Astrocyte (in vitro differentiated cells and primary cell): ENCODE measurements around the gene TLCD1. TPM values are rescaled to one million over a fixed set of nuclear protein-coding genes. Genes with fewer than 3 reads are reported as not detected.

ENCODE experiments used
- DNase-seq: peaks from one replicate; pipeline ENCODE4 v3.0.0-alpha.2; 2010; ENCODE audit warnings: low read depth
- FAIRE-seq: peaks from 2 replicates; lab custom pipeline; 2011; peaks lifted over from hg19 to GRCh38; lab: Jason Lieb, UNC
- H2AFZ ChIP-seq: 2 replicates; pipeline ENCODE4 v1.6.0; 2012; ENCODE audit warnings: low read depth, low read length, inconsistent platforms
- H3K27ac ChIP-seq: 2 replicates; pipeline ENCODE4 v1.5.1; 2011; ENCODE audit warnings: low read depth, low read length, inconsistent platforms
- H3K27me3 ChIP-seq: 2 replicates; pipeline ENCODE4 v1.6.0; 2011; ENCODE audit warnings: low read length, inconsistent platforms; ENCODE audit not compliant: insufficient read depth
- H3K36me3 ChIP-seq: 2 replicates; pipeline ENCODE4 v1.5.1; 2011; ENCODE audit warnings: low read length, inconsistent platforms; ENCODE audit not compliant: insufficient read depth
- H3K4me1 ChIP-seq: 2 replicates; pipeline ENCODE4 v1.5.1; 2011; ENCODE audit warnings: low read length, inconsistent platforms; ENCODE audit not compliant: insufficient read depth
- H3K4me2 ChIP-seq: 2 replicates; pipeline ENCODE4 v1.6.0; 2012; ENCODE audit warnings: low read length, inconsistent platforms
- H3K4me3 ChIP-seq: 2 replicates; pipeline ENCODE4 v1.5.1; 2011; ENCODE audit warnings: low read depth, mild to moderate bottlenecking, low read length, inconsistent platforms; ENCODE audit not compliant: insufficient read depth
- H3K79me2 ChIP-seq: 2 replicates; pipeline ENCODE4 v1.6.0; 2012; ENCODE audit warnings: mild to moderate bottlenecking, low read length, inconsistent platforms; ENCODE audit not compliant: insufficient read depth
- H3K9ac ChIP-seq: 2 replicates; pipeline ENCODE4 v1.6.0; 2012; ENCODE audit warnings: mild to moderate bottlenecking, low read length, inconsistent platforms
- H3K9me3 ChIP-seq: 2 replicates; pipeline ENCODE4 v1.5.1; 2012; ENCODE audit warnings: low read depth, mild to moderate bottlenecking, low read length, inconsistent platforms; ENCODE audit not compliant: insufficient read depth
- H4K20me1 ChIP-seq: 2 replicates; pipeline ENCODE4 v1.6.0; 2012; ENCODE audit warnings: low read length, inconsistent platforms; ENCODE audit not compliant: insufficient read depth
- H3K27ac Mint-ChIP-seq: one replicate; pipeline ENCODE4 v1.8.0; 2021; ENCODE audit warnings: mild to moderate bottlenecking, mixed read lengths; ENCODE audit not compliant: unreplicated experiment
- H3K27me3 Mint-ChIP-seq: one replicate; pipeline ENCODE4 v1.8.0; 2021; ENCODE audit warnings: low read depth, mixed read lengths; ENCODE audit not compliant: unreplicated experiment
- H3K36me3 Mint-ChIP-seq: one replicate; pipeline ENCODE4 v1.8.0; 2021; ENCODE audit warnings: low read depth, mixed read lengths; ENCODE audit not compliant: unreplicated experiment
- H3K4me1 Mint-ChIP-seq: one replicate; pipeline ENCODE4 v1.8.0; 2021; ENCODE audit warnings: low read depth, mixed read lengths; ENCODE audit not compliant: unreplicated experiment
- H3K4me3 Mint-ChIP-seq: one replicate; pipeline ENCODE4 v1.8.0; 2021; ENCODE audit warnings: mild to moderate bottlenecking, moderate library complexity, mixed read lengths; ENCODE audit not compliant: unreplicated experiment
- H3K9me3 Mint-ChIP-seq: one replicate; pipeline ENCODE4 v1.8.0; 2021; ENCODE audit warnings: mild to moderate bottlenecking, mixed read lengths; ENCODE audit not compliant: unreplicated experiment
- CTCF ChIP-seq: IDR thresholded peaks from 2 replicates; pipeline ENCODE4 v1.5.1; 2011; ENCODE audit warnings: low read depth, mild to moderate bottlenecking, inconsistent platforms, low read length, moderate library complexity; ENCODE audit not compliant: insufficient read depth
- EZH2 ChIP-seq: IDR thresholded peaks from 2 replicates; pipeline ENCODE4 v1.6.1; 2012; ENCODE audit warnings: mild to moderate bottlenecking, low read length, inconsistent platforms; ENCODE audit not compliant: insufficient read depth
- total RNA-seq: library from RNA; stranded (reverse); gene quantifications from 2 replicates; pipeline ENCODE4 v1.2.1, GENCODE V29; 2021

Gene TLCD1
- total RNA-seq, 1 donor from 2014 or later = 25.1 TPM

DNA sequence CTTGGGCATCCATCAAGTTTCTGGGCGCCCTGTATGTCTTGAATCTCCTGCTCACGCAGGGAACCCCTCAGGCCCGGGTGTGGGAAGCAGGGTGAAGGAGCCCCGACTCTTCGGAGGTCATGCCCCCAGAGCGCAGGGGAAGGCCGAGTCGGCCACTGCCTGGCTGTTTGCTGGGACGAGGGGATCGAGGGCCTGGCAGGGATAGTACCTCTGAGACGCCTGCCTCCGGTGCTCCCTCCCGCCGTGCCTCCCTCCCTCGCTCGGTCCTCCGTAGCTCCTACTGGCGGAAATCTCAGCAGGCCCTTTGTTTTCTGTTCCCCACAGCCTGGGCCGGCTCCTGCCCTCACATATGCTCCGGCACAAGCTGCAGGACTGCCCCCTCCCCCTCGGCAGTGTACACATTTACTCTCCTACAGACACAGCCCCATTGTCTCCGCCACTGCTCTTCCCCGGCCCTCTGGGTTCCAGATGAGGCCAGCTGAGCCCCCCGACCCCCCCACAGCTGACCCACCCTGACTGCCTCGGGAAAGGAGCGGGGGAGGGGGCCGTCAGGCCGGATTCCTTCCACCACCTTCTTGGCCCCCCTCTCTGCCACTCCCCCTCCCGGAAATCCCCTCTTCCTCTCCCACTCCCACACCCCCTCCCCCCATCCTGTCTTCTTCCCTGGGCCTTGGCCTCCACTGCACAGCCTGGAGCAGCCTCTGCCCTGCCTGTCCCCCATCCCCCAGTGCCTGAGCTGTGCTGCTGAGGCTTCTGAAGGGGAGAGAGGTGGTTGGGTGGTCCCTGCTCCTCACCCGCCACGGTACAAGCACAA is 19.1 kb upstream of the TLCD1 start:
- Histone ChIP-seq H3K9ac (peak overlapping the region; percentile 92), H2AFZ (no peak overlapping the region), H3K9me3 (peaks cover 3% of the 10 kb centered on the region), H3K4me1 (peaks cover 31% of the 10 kb centered on the region), H3K27me3 (no peaks in the 10 kb centered on the region), H4K20me1 (peaks cover 55% of the 10 kb centered on the region), H3K4me2 (peak overlapping the region; percentile 95), H3K79me2 (peaks cover 54% of the 10 kb centered on the region), H3K36me3 (peaks cover 7% of the 10 kb centered on the region), H3K27ac (peak overlapping the region; percentile 77), H3K4me3 (peak overlapping the region; percentile 85)
- peak overlapping the region; percentile 94 for H3K4me3 Mint-ChIP-seq
- no peak for FAIRE-seq
- H3K9me3 Mint-ChIP-seq = no peaks in the 10 kb centered on the region
- peaks cover 11% of the 10 kb centered on the region for H3K4me1 Mint-ChIP-seq
- peak; percentile 27 for DNase-seq
- H3K36me3 Mint-ChIP-seq = peaks cover 15% of the 10 kb centered on the region
- H3K27ac Mint-ChIP-seq = peak overlapping the region; percentile 92
- H3K27me3 Mint-ChIP-seq = no peaks in the 10 kb centered on the region
- TF ChIP-seq EZH2 = no peak
- no peak for TF ChIP-seq CTCF

DNA sequence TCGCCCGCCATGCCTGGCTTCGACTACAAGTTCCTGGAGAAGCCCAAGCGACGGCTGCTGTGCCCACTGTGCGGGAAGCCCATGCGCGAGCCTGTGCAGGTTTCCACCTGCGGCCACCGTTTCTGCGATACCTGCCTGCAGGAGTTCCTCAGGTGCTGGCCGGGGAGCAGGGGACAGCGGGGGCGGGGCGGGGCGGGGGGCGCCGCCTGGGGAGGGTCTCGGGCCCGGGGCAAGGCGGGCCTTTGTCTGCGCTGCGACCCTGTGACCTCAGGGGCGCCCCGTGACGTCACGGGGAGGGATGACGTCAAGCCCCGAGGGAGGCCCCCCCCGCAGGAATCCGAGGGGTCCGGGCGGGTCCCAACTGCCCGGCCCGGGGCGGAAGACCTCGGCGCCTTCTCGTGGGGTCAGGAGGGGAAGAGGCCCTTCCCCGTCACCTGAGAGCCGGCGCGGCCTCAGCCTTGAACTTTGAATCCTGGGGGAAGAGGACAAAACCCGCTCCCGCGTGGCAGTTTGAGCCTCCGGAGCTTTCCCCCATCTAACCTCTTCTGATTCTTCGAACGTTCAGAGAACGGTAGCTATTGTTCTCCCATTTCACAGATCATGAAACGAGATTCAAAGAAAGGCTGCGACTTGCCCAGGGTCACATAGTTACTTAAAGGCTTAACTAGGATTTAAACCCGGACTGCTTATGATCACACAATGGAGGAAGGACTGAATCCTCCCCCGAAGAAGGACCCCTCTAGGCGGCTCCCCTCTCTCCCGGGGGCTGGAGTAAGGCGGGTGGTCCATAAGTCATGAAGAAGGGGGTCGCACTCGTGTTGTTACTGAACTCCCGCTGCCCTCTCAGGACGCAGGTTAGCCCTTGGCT is 18.3 kb upstream of the TLCD1 start:
- no peak for DNase-seq
- Mint-ChIP-seq H3K4me3 (peak overlapping the region; percentile 94), H3K9me3 (peaks cover 5% of the 10 kb centered on the region), H3K27me3 (no peaks in the 10 kb centered on the region), H3K36me3 (peaks cover 18% of the 10 kb centered on the region), H3K27ac (peak overlapping the region; percentile 92), H3K4me1 (peaks cover 11% of the 10 kb centered on the region)
- peak overlapping the region; percentile 92 for H3K9ac ChIP-seq
- H3K4me2 ChIP-seq = peak overlapping the region; percentile 95
- H2AFZ ChIP-seq = no peak overlapping the region
- peak overlapping the region; percentile 83 for H3K27ac ChIP-seq
- peak overlapping the region; percentile 85 for H3K4me3 ChIP-seq
- no peak for FAIRE-seq
- peaks cover 7% of the 10 kb centered on the region for H3K36me3 ChIP-seq
- H3K27me3 ChIP-seq = no peaks in the 10 kb centered on the region
- peaks cover 52% of the 10 kb centered on the region for H3K79me2 ChIP-seq
- no peak for TF ChIP-seq EZH2
- peaks cover 48% of the 10 kb centered on the region for H4K20me1 ChIP-seq
- H3K9me3 ChIP-seq = peaks cover 3% of the 10 kb centered on the region
- H3K4me1 ChIP-seq = peaks cover 30% of the 10 kb centered on the region

- Histone ChIP-seq H3K9ac (peak within 1 kb of the TSS; percentile 92), H3K27ac (peak within 1 kb of the TSS; percentile 83), H3K79me2 (peaks cover 43% of the 10 kb centered on the region), H4K20me1 (peaks cover 39% of the 10 kb centered on the region), H3K27me3 (no peaks in the 10 kb centered on the region), H3K9me3 (peaks cover 3% of the 10 kb centered on the region), H3K4me3 (peak within 1 kb of the TSS; percentile 85), H2AFZ (peak within 1 kb of the TSS; percentile 76), H3K4me1 (peaks cover 30% of the 10 kb centered on the region), H3K4me2 (peak within 1 kb of the TSS; percentile 95), H3K36me3 (peaks cover 3% of the 10 kb centered on the region)
- Mint-ChIP-seq H3K4me3 (peak within 1 kb of the TSS; percentile 94), H3K9me3 (peaks cover 6% of the 10 kb centered on the region), H3K36me3 (peaks cover 23% of the 10 kb centered on the region), H3K27me3 (no peaks in the 10 kb centered on the region), H3K4me1 (peaks cover 11% of the 10 kb centered on the region), H3K27ac (peak within 1 kb of the TSS; percentile 94)
- FAIRE-seq (no peak), DNase-seq (peak; percentile 85)
- no peak for TF ChIP-seq EZH2
- TF ChIP-seq CTCF = no peak
Observed at GRCh38 chr17:28743243-28744103, 17.4 kb upstream of the TLCD1 start, which contains the start of gene TRAF4. TRAF4 (plus strand) TSS chr17:28744011; CDS start chr17:28744113, 102 bp downstream.
